HG03064 (cell line): Measurements from ENCODE around the gene TRIM44.
"Not testable (repeated sequence)": the region's sequence is repeated elsewhere in the genome, so short reads cannot be mapped to it uniquely, and the experiment has no call there.

Experiments used
- ATAC-seq: cut with Tn5 transposase; IDR thresholded peaks from one replicate; pipeline ENCODE4 v1.9.1; 2021; ENCODE audit warnings: low read depth; ENCODE audit not compliant: unreplicated experiment

The TRIM44 gene

GRCh38 chr11:35804451-35805040 lies 142.0 kb downstream of the TRIM44 start:
- no peak for ATAC-seq

- ATAC-seq: no peak
These were observed 147.0 kb downstream of the TRIM44 start for GRCh38 chr11:35809561-35809960.

GRCh38 chr11:35810045-35810645 lies 147.6 kb downstream of the TRIM44 start:
- no peak for ATAC-seq

DNA sequence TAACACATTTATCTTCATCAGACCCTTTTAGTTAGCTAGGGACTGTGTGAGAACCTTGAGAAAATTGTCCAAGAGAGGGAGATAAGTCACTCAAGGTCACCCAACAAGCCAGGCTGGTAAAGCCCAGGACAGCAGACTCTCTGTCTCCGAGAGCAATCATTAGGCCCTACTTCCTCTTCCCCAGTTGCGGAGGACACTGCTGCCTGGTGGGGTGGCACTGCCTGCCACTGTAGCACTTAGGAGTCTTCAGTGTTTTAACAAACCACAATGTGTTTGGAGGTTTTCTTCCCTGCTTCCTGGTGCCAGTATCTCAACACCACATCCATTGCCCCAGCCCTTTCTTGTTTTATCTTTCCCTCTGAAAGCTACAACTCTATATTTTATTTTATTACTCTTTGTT lies 149.2 kb downstream of the TRIM44 start:
- ATAC-seq: no peak

- no peak for ATAC-seq
These were observed 150.3 kb downstream of the TRIM44 start for GRCh38 chr11:35812828-35813227.

GRCh38 chr11:35814081-35814695 lies 151.6 kb downstream of the TRIM44 start:
- no peak for ATAC-seq

DNA sequence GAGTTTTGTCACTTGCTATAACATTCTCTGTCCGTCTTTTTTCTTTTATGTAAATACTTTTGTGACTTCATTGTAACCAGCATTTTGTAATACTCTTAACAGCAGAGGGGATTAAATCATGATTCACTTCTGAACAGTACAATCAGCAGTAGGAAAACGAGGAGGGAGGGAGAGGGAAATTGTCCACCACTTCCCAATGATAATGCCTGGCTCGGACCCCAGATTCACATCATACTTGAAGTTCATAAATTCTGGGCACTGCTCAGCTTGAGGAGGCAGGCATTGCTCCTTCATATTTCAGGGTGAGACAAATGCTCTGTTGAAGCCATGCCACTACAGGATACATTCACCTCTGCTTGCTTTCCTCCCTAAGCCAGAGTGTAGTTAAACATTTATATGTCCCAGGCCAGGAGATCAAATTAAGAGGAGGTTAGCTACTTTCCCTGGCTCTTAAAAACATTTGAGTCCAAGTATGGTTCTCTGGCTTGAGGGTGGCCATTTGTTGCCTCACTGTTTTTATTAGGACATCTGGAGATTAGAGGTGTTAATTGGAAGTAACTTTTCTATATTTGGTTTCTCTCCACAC lies 152.2 kb downstream of the TRIM44 start:
- ATAC-seq: no peak

- no peak for ATAC-seq
These were observed 153.2 kb downstream of the TRIM44 start for GRCh38 chr11:35815556-35816315.

- no peak for ATAC-seq
These were observed 158.0 kb downstream of the TRIM44 start for GRCh38 chr11:35820614-35821013.

- no peak for ATAC-seq
These were observed 160.4 kb downstream of the TRIM44 start for GRCh38 chr11:35822815-35823495.

- ATAC-seq: no peak
These were observed 161.2 kb downstream of the TRIM44 start for GRCh38 chr11:35823742-35824298.

GRCh38 chr11:35825386-35825785 lies 162.8 kb downstream of the TRIM44 start:
- no peak for ATAC-seq

- no peak for ATAC-seq
These were observed 163.4 kb downstream of the TRIM44 start for GRCh38 chr11:35826006-35826405.

GRCh38 chr11:35826949-35827348 lies 164.4 kb downstream of the TRIM44 start:
- ATAC-seq: no peak

GRCh38 chr11:35836205-35836604 lies 173.6 kb downstream of the TRIM44 start:
- ATAC-seq: no peak

GRCh38 chr11:35838071-35838470 lies 175.5 kb downstream of the TRIM44 start:
- ATAC-seq: no peak

DNA sequence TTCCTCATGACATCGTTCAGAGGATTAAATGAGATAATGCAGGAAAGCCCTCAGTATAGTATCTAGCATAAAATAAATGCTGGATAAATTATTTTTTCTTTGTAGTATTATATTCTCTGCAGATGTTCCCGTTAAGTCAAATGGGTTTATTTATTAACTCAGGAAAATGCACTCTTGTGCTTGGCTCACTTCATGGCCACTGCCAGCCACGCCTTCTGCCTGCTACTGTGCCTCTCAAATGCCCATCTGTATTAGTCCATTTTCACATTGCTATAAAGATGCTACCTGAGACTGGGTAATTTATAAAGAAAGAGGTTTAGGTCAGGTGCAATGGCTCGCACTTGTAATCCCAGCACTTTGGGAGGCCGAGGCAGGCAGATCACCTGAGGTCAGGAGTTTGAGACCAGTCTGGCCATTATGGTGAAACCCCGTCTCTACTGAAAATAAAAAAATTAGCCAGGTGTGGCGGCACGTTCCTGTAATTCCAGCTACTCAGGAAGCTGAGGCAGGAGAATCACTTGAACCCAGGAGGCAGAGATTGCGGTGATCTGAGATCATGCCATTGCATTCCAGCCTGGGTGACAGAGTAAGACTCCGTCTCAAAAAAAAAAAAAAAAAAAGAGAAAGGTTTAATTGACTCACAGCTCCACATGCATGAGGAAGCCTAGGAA lies 176.3 kb downstream of the TRIM44 start:
- ATAC-seq: not testable (repeated sequence)

- no peak for ATAC-seq
These were observed 177.0 kb downstream of the TRIM44 start for GRCh38 chr11:35839368-35840161.

- ATAC-seq: no peak
These were observed 179.2 kb downstream of the TRIM44 start for GRCh38 chr11:35841733-35842132.
